Measurements from ENCODE around the gene DMAC2.
"Not testable (repeated sequence)": the region's sequence is repeated elsewhere in the genome, so short reads cannot be mapped to it uniquely, and the experiment has no call there.

DMAC2 gene

GRCh38 chr19:41398598-41398997 lies 41.1 kb downstream of the DMAC2 start:
- no peak for DNase-seq (ENCODE audit: low read depth)

DNA sequence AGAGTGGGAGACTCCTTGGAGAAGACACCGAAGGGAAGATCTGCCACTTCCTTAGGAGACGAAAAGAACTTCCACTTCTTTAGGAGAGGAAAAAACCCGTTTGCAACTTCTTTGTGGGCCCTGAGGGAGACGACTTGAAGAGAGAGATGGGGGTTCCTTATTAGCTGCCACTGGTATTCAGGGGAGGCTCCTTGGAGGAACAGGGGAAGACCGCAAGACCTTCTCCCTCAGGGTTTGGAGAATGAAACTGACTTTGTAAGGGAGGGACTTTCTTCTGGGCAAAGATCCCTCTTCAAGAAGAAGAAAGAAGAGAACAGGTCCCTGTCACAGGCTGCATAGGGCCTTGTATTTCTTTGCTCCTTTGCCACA lies 41.7 kb downstream of the DMAC2 start:
- no peak for DNase-seq (ENCODE audit: low read depth)

- peak; percentile 98 for DNase-seq (ENCODE audit: low read depth)
Measured at GRCh38 chr19:41397086-41398049, 42.3 kb downstream of the DMAC2 start, which contains the start of the genes BCKDHA and EXOSC5. Gene BCKDHA (plus strand): TSS chr19:41397818. CDS start chr19:41397828, 10 bp downstream. Gene EXOSC5 (minus strand): TSS chr19:41397359. CDS start chr19:41397328, 31 bp downstream.

- no peak for DNase-seq (ENCODE audit: low read depth)
Measured at GRCh38 chr19:41395355-41395754, 44.4 kb downstream of the DMAC2 start.

DNA sequence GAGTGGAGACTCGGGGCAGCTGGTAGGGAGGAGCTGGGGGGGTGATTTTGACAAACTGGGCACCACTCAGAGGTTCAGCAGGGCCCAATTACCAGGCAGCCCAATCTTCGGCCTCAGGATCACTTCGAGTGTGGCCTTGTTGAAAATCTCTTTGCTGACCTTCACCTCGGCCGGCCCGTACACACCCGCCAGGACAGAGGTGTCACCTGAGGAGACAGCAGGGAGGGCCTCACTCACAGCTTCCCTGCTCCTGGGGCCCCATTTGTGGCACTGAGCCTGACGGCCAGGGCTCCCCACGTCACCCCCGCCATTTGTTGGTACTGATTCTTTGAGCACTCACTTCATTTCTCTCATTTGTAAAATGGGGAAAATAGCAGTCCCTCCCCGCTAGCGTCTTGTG lies 46.9 kb downstream of the DMAC2 start:
- no peak for DNase-seq (ENCODE audit: low read depth)

- DNase-seq (ENCODE audit: low read depth) = no peak
Measured at GRCh38 chr19:41391618-41392017, 48.1 kb downstream of the DMAC2 start.

DNA sequence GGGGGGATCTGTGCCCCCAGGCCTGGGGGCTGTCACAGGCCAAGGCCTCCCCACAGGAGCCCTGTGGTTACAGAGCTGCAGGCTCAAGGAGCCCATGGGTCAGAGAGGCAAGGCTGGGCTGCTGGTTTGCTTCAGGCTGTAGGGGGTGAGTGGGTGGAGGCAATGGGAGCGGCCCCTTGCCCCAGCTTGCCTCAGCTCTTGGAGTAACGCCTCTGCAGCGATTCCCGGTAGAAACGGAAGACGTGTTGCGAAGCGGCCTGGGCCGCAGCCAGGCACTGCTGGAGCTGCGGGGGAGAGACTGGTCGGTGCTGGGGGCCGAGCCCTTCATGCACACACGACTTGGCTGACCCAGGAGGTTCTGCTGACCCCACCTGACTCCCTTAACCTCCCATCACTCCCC lies 53.3 kb downstream of the DMAC2 start:
- no peak for DNase-seq (ENCODE audit: low read depth)

- no peak for DNase-seq (ENCODE audit: low read depth)
Measured at GRCh38 chr19:41384351-41384750, 55.4 kb downstream of the DMAC2 start.

DNA sequence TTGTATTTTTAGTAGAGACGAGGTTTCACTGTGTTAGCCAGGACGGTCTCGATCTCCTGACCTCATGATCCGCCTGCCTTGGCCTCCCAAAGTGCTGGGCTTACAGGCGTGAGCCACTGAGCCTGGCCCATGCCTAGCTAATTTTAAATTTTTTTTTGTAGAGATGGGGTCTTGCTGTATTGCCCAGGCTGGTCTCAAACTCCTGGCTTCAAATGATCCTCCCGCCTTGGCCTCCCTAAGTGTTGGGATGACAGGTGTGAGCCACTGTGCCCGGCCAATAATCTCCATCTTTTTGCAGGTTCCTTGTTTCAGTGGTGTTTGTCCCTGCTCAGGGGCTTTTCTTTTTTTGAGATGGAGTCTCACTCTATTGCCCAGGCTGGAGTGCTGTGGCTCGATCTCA lies 58.2 kb downstream of the DMAC2 start:
- DNase-seq (ENCODE audit: low read depth) = not testable (repeated sequence)

All from stimulated activated CD8-positive, alpha-beta memory T cell treated with anti-CD3 and anti-CD28 coated beads, Interleukin-7, amount 100 ng/mL, for 24 hours (primary cell).